ENCODE results near the gene TPCN2.

GRCh38 chr11:69114811-69115523 lies 66.2 kb downstream of the TPCN2 start:
- TF ChIP-seq CTCF (conservative IDR thresholded peaks at IDR 0.05; ENCODE audit: low read depth, low read length) (no peak), EZH2 (IDR thresholded peaks at IDR 0.05; ENCODE audit: borderline replicate concordance, low read depth, low read length, poor library complexity, severe bottlenecking) (no peak)

Data from A673 (cell line).